B cell (primary cell): ENCODE results near the gene EPHA5. TPM values are rescaled to one million over a fixed set of nuclear protein-coding genes. Genes with fewer than 3 reads are reported as not detected.

Source experiments
- ATAC-seq: fragments of 200-7000 bp; cut with Tn5 transposase; one replicate; pipeline ENCODE4 v1.10.0; 2021; ENCODE audit warnings: low read depth, mild to moderate bottlenecking, moderate number of reproducible peaks, moderate library complexity
- CTCF ChIA-PET: fragments of 350-600 bp; sonication (Branson Sonifier 250); formaldehyde crosslinking; loops from one replicate; lab custom pipeline; 2021; ENCODE audit warnings: antibody characterized with exemption, inconsistent platforms; lab: Charles Lee
- POLR2A ChIA-PET: fragments of 350-600 bp; sonication (Branson Sonifier 250); formaldehyde crosslinking; loops from one replicate; lab custom pipeline; 2021; ENCODE audit warnings: antibody characterized with exemption; lab: Charles Lee
- DNase-seq: peaks from one replicate; pipeline ENCODE4 v3.0.0; 2013
- H2AFZ ChIP-seq: 2 replicates; pipeline ENCODE4 v1.6.1; 2012; ENCODE audit warnings: mild to moderate bottlenecking, low read depth, low read length; ENCODE audit not compliant: insufficient read depth, poor library complexity, severe bottlenecking
- H3K27ac ChIP-seq, 2 donors: 1 replicate in 1 of 2; 2 replicates in 1 of 2; pipeline ENCODE4 v1.5.1; 2012 to 2013; ENCODE audit warnings: low read length in 2 of 2, mild to moderate bottlenecking in 2 of 2, moderate library complexity in 1 of 2
- H3K27me3 ChIP-seq, 4 experiments: fragments of 200-600 bp in 1 of 4; sonication (generic) in 1 of 4; replicated peaks in 1 of 4; 1 replicate in 2 of 4; 2 replicates in 2 of 4; pipeline versions ENCODE4 v1.6.1 to v1.7.0; 2013 to 2016; ENCODE audit warnings: low read length in 3 of 4, mild to moderate bottlenecking in 2 of 4, mixed read lengths in 1 of 4, moderate library complexity in 1 of 4; ENCODE audit not compliant: insufficient read depth in 4 of 4, control insufficient read depth in 3 of 4; ENCODE audit errors: control extremely low read depth in 1 of 4
- H3K36me3 ChIP-seq, 2 experiments: replicated peaks in 1 of 2; 1 replicate in 1 of 2; 2 replicates in 1 of 2; pipeline versions ENCODE4 v1.6.1 to v1.7.1; 2013; ENCODE audit warnings: low read length in 1 of 2; ENCODE audit not compliant: insufficient read depth in 2 of 2, control insufficient read depth in 1 of 2; ENCODE audit errors: control extremely low read depth in 1 of 2, extremely low read depth in 1 of 2
- H3K4me1 ChIP-seq, 2 donors: fragments of 200-600 bp in 1 of 2; sonication (generic) in 1 of 2; 1 replicate in 1 of 2; 2 replicates in 1 of 2; pipeline versions ENCODE4 v1.5.1 to v1.6.1; 2013 to 2017; ENCODE audit warnings: low read length in 2 of 2; ENCODE audit not compliant: control insufficient read depth in 2 of 2, insufficient read depth in 2 of 2
- H3K4me2 ChIP-seq: replicated peaks from 2 replicates; pipeline ENCODE3; 2012; ENCODE audit warnings: mild to moderate bottlenecking, low read depth, low read length; ENCODE audit not compliant: poor library complexity, severe bottlenecking
- H3K4me3 ChIP-seq, 5 experiments: fragments of 200-600 bp in 1 of 5; sonication (generic) in 1 of 5; 1 replicate in 3 of 5; 2 replicates in 2 of 5; pipeline versions ENCODE4 v1.5.1 to v1.7.0; 2011 to 2016; ENCODE audit warnings: low read length in 4 of 5, mild to moderate bottlenecking in 4 of 5, low read depth in 2 of 5, control low read depth in 1 of 5, moderate library complexity in 1 of 5; ENCODE audit not compliant: insufficient read depth in 1 of 5; ENCODE audit errors: control extremely low read depth in 1 of 5, extremely low read depth in 1 of 5
- H3K79me2 ChIP-seq: fragments of 200-600 bp; sonication (generic); one replicate; pipeline ENCODE4 v1.6.0; 2016; ENCODE audit warnings: low read length; ENCODE audit not compliant: control insufficient read depth, insufficient read depth
- H3K9ac ChIP-seq: fragments of 200-600 bp; sonication (generic); 2 replicates; pipeline ENCODE4 v1.6.1; 2017; ENCODE audit warnings: mild to moderate bottlenecking, low read length, moderate library complexity
- H3K9me3 ChIP-seq, 3 donors: one replicate each; pipeline versions ENCODE4 v1.6.1 to v1.7.1; 2013; ENCODE audit warnings: low read length in 2 of 3; ENCODE audit not compliant: control insufficient read depth in 2 of 3, insufficient read depth in 1 of 3; ENCODE audit errors: control extremely low read depth in 1 of 3
- H4K20me1 ChIP-seq: 2 replicates; pipeline ENCODE4 v1.6.0; 2012; ENCODE audit warnings: mild to moderate bottlenecking, low read length; ENCODE audit not compliant: insufficient read depth, control insufficient read depth, poor library complexity, severe bottlenecking
- H3K27ac Mint-ChIP-seq: one replicate; pipeline ENCODE4 v1.8.0; 2021; ENCODE audit warnings: mixed read lengths
- H3K27me3 Mint-ChIP-seq: one replicate; pipeline ENCODE4 v1.8.0; 2021; ENCODE audit warnings: mixed read lengths
- H3K4me1 Mint-ChIP-seq: one replicate; pipeline ENCODE4 v1.8.0; 2021; ENCODE audit warnings: mixed read lengths
- H3K4me3 Mint-ChIP-seq: one replicate; pipeline ENCODE4 v1.8.0; 2021; ENCODE audit warnings: mixed read lengths
- H3K9me3 Mint-ChIP-seq: one replicate; pipeline ENCODE4 v1.8.0; 2022; ENCODE audit warnings: mixed read lengths; ENCODE audit not compliant: insufficient read depth
- EZH2 ChIP-seq: IDR thresholded peaks from 2 replicates; pipeline ENCODE4 v1.6.1; 2012; ENCODE audit warnings: borderline replicate concordance, low read depth, mild to moderate bottlenecking, moderate library complexity, low read length; ENCODE audit not compliant: insufficient read depth, poor library complexity, severe bottlenecking
- WGBS: methylation state at CpG from one replicate; pipeline ENCODE4 v1.1.5; 2013; ENCODE audit warnings: missing lambda C conversion rate; ENCODE audit not compliant: insufficient coverage; 5-methylcytosine and 5-hydroxymethylcytosine counted together
- intact Hi-C: fragments of 100-400 bp; cut with micrococcal nuclease; formaldehyde crosslinking; loops from one replicate; pipeline ENCODE4 v1.10.0; 2022
- polyA plus RNA-seq: library from polyadenylated mRNA; depleted of rRNA; stranded (reverse); fragments of >200 nt; gene quantifications from 2 replicates; pipeline ENCODE4 v1.2.3, GENCODE V29; 2012
- total RNA-seq, 2 donors: library from RNA; stranded (reverse); fragments of 120-200 nt in 1 of 2; gene quantifications; 1 replicate in 1 of 2; 2 replicates in 1 of 2; pipeline versions ENCODE4 v1.2.3 to v1.2.4, GENCODE V29; 2013 to 2022
- TF ChIP-seq, protein P1 (sequence below): fragments of 200-600 bp; IDR thresholded peaks from one replicate; pipeline ENCODE4 v1.8.0; 2022; ENCODE audit warnings: antibody characterized with exemption, mild to moderate bottlenecking

The EPHA5 gene
- total and polyA plus RNA-seq, 2 donors (not counting 1 experiment from before 2014, with no cell fraction given) = not detected

DNA sequence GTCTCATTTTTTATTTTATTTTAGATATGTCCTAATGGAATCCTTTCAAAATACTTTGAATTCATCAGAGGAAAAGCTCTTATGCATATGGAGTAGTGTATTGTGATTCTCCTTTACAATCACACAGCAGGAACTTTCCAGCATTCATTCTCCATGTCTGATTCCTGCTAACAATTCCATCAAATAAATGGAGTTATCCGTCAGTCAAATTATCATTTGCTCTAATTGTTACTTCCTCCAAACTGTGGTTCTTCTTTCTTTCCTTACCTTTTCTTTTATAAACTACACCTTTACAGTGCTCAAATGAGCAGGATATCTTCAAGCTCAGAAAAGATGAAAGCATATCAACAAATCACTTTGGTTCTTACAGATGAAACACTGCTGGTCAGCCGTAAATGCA lies 80.4 kb downstream of the EPHA5 start:
- no peaks in the 10 kb centered on the region for H3K4me1 ChIP-seq
- no peak overlapping the region for H3K4me3 Mint-ChIP-seq
- H3K9me3 ChIP-seq = no peaks in the 10 kb centered on the region
- no peaks in the 10 kb centered on the region for H4K20me1 ChIP-seq
- DNase-seq (no peak), ATAC-seq (no peak)
- ChIA-PET CTCF (no interaction called here), POLR2A (no interaction called here)
- H2AFZ ChIP-seq = no peak overlapping the region
- H3K4me1 Mint-ChIP-seq = no peaks in the 10 kb centered on the region
- H3K79me2 ChIP-seq = no peaks in the 10 kb centered on the region
- H3K9me3 Mint-ChIP-seq = no peaks in the 10 kb centered on the region
- no peak overlapping the region for H3K4me3 ChIP-seq
- intact Hi-C loops = no loop called here
- no peak for TF ChIP-seq EZH2
- TF ChIP-seq, protein P1, sequence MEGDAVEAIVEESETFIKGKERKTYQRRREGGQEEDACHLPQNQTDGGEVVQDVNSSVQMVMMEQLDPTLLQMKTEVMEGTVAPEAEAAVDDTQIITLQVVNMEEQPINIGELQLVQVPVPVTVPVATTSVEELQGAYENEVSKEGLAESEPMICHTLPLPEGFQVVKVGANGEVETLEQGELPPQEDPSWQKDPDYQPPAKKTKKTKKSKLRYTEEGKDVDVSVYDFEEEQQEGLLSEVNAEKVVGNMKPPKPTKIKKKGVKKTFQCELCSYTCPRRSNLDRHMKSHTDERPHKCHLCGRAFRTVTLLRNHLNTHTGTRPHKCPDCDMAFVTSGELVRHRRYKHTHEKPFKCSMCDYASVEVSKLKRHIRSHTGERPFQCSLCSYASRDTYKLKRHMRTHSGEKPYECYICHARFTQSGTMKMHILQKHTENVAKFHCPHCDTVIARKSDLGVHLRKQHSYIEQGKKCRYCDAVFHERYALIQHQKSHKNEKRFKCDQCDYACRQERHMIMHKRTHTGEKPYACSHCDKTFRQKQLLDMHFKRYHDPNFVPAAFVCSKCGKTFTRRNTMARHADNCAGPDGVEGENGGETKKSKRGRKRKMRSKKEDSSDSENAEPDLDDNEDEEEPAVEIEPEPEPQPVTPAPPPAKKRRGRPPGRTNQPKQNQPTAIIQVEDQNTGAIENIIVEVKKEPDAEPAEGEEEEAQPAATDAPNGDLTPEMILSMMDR = no peak
- no peak overlapping the region for H3K27ac Mint-ChIP-seq
- no peak overlapping the region for H3K4me2 ChIP-seq
- H3K27ac ChIP-seq = no peak overlapping the region
- no peaks in the 10 kb centered on the region for H3K27me3 ChIP-seq
- H3K36me3 ChIP-seq = no peaks in the 10 kb centered on the region
- WGBS = 86% methylated on average over 1 of the region's 2 CpGs
- H3K27me3 Mint-ChIP-seq = no peaks in the 10 kb centered on the region
- no peak overlapping the region for H3K9ac ChIP-seq

DNA sequence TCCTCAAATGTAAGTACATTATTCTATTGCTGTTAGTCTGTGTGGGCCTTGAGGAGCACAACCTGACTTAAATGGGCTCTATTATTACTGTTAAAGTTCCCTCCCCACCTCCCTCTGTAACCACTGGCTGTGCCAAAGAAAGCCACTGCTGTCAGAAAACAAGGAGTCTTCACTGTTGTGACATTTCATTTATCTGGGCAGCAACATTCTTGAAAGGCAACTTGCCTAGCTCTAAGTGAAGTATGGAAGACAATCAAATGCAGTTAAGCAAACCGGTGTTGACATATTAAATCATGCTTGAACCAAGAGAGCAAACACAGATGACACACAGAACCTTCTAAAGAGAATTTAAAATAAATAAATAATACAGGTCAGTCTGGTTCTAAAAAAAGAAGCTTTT lies 81.0 kb downstream of the EPHA5 start:
- Mint-ChIP-seq H3K27me3 (no peaks in the 10 kb centered on the region), H3K9me3 (no peaks in the 10 kb centered on the region), H3K4me3 (no peak overlapping the region), H3K4me1 (no peaks in the 10 kb centered on the region), H3K27ac (no peak overlapping the region)
- TF ChIP-seq, protein P1 = no peak
- TF ChIP-seq EZH2 = no peak
- ChIA-PET CTCF (no interaction called here), POLR2A (no interaction called here)
- Histone ChIP-seq H3K4me3 (no peak overlapping the region), H3K27me3 (no peaks in the 10 kb centered on the region), H3K79me2 (no peaks in the 10 kb centered on the region), H3K36me3 (no peaks in the 10 kb centered on the region), H3K27ac (no peak overlapping the region), H3K4me2 (no peak overlapping the region), H4K20me1 (no peaks in the 10 kb centered on the region), H3K4me1 (no peaks in the 10 kb centered on the region), H2AFZ (no peak overlapping the region), H3K9me3 (no peaks in the 10 kb centered on the region), H3K9ac (no peak overlapping the region)
- no peak for ATAC-seq
- intact Hi-C loops = no loop called here
- no CpG with 5 or more reads among the region's 1 CpG for WGBS
- no peak for DNase-seq
